Suppressor macrophage treated with lipopolysaccharide for 1 hour (primary cell): ENCODE results near the gene RGS3.

Experiments used
- DNase-seq, 3 donors: peaks; one replicate each; pipeline ENCODE4 v3.0.0-alpha.2; 2020 to 2022

Gene RGS3

DNA sequence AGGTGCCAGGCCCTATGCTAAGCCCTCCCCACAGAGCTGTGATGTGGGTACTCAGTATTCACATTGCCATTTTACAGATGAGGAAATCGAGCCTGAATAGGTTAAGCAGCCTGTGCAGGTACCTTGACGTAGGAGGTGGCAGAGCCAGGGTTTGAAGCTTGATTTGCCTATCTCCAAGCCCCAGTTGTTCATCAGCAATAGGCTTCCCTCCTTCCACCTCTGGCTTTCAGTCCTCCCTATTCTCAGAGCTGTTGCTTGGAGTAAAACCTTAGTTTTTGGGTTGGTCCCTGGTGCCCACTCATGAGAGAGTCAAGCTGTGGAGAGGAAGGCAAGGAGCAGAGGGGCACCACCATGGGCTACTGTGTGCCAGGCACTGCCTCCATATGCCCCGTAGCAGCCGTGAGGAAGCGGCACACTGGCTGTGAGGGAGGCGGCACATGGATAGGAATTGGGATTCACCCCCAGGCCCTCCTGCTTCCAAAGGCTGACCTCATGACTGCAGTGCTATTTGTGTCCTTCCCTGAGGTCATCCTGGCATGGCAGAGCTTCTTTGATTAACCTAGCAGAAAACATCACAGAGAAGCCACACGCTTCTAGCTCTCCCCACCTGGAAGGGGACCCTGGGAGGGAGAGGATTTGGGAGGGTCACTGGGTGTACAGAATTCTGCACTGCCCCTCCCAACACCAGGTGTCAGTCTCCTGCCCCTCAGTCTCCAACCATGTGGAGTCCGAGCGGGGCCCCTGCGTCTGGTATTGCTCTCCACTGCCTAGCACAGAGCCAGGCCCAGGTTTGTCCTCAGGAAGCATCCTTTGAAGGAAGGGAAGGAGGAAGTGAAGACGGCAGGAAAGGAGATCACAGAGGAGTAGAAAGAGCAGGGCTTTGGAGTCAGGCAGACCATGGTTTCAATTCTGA lies 109.8 kb downstream of the RGS3 start:
- no peak for DNase-seq

- no peak for DNase-seq
Observed at GRCh38 chr9:113573959-113574352, 110.4 kb downstream of the RGS3 start.

DNA sequence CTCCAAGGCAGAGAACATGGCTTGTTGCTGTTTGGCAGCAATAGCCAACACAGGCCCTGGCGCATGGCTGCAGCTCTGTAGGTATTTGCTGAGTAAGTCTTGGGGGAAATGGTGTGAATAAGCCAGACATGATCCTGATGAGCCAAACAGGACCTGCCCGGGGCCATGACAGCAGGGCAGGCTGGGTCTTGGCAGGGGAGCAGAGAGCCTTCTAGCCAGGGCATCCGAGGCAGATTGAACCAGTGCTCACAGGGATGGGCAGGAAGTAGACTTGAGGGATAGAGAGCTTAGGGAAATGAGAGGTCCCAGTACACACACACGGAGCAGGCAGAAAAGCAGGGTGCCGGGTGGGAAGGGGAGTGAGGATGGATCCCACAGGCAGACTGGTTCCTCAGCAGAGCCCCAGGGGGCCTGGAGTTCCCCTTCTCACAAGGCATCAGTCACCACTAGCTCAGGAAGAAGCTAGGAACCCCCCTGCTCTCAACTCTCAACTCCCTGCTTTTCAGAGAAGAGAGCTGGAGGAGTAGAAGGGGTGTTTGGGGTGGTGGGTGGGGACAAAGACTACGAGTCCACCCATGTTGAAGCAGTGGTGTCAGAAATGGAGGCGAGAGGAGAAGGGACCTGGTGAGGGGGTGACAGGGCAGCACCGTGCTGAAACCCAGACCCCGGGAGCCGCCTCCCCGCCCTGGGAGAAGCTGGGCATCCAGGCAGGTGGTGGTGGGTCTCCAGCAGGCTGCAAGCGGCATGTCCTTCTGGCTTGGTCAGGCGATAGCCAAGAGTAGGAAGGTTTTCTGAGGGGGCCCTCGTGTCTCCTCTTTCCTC lies 111.1 kb downstream of the RGS3 start:
- peak in 1 of 3 donors; percentile 40 for DNase-seq

- DNase-seq: no peak
Observed at GRCh38 chr9:113577525-113578261, 114.2 kb downstream of the RGS3 start.

DNA sequence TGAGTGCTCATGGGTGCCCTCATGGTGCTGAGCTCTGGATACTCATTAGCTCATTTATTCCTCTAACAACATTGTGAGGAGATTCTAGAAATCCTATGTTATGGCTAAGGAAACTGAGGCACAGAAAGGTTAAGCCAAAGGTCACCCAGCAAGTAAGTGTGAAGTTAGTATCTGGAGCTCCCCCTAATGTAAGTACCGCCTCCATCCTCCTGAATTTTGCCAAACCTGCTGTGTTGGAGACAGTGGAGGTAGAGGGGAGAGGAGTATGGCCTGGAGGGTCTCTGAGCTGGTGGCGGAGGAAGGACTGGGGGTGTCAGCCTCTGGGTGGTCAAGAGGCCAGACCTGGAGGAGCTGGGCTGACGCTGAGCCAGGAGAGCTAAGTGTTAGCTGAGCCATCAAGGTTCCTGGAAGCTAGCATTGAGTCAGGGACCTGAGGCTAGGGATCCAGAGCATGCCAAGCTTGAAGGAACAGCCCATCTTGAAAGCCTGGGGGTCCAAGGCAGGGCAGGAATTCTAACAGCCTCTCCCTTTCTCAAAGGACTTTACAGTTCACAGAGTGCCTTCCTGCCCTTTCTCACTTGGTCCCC lies 114.8 kb downstream of the RGS3 start:
- DNase-seq: no peak

DNA sequence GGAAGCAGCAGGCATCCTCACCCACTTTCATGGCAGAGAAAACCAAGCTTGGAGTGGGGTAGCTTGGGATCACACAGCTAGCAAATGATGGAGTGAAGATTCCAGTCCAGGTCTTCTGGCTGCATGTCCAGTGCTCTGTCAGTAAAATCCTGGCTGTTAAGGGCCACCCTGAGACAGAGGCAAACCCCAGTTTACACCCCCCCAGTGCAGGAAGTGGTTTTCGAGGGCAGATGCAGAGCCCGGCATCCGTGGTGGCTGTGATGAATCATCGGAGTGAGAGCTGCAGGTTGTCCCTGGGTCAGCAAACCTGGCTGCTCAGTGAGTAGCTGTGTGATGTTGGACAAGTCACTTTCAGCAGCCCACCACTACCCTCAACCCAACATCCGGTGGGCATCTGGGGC lies 115.4 kb downstream of the RGS3 start:
- peak; percentile 72 to 78 (median 78) for DNase-seq

DNA sequence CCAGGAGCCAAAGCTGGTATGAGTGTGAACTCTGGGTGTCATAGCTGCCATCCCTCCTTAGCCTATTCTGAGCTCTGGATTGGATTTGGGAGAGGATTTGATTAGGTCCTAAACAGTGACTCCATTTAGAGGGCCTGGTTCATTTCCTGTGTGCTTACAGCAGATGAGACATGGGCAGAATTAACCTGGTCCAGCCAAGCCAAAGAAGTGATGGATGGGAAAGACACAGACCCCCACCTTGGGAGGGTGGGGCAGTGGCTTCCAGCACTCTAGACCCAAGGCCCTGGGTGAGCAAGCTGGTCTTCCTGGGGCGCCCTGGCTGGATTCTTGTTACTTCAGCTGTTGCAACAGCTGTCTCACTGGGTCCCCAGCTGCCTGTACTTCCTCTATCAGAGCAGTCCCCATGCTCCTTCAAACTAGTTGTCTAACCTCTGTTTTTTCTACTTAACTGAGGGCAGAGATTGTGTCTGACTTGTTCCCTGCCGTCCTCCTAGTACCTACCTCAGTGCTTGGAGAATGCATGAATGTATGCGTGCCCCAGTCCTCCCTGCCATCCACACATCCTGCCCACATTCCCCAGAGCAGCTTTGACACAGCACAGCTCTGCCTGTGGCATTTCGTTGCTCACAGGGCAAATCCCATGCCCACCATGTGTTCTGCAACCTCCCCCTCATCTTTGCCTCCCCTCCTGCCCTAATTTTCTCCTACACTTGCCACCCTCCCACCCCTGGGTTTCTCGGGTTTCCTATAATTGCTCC lies 115.9 kb downstream of the RGS3 start:
- peak; percentile 83 to 87 (median 85) for DNase-seq

GRCh38 chr9:113580041-113580953 lies 116.8 kb downstream of the RGS3 start:
- peak; percentile 94 to 95 (median 94) for DNase-seq

DNA sequence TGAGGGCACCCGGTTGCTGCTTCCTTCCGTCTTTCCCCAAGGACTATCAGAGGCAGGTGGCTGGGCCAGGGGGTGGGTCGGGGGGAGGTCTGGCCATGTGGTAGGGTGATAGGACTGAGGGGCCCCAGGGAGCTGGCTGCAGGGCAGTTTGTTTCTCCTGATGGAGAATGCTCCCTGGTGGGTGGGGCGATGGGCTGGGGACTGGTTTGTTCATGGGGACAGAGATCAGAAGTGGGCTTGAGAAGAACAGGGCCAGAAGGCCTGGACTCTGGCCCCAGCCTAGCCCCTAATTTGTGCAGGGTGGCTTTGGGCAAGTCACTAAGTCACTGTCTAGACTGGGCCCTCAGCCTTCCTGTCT lies 117.4 kb downstream of the RGS3 start:
- DNase-seq: no peak

GRCh38 chr9:113581865-113582697 lies 118.6 kb downstream of the RGS3 start:
- DNase-seq: peak; percentile 74 to 92 (median 90)

GRCh38 chr9:113582698-113583200 lies 119.2 kb downstream of the RGS3 start:
- DNase-seq: no peak

GRCh38 chr9:113583511-113584427 lies 120.2 kb downstream of the RGS3 start:
- DNase-seq: no peak

GRCh38 chr9:113584428-113585084 lies 121.0 kb downstream of the RGS3 start:
- DNase-seq: no peak

GRCh38 chr9:113585085-113585442 lies 121.5 kb downstream of the RGS3 start:
- DNase-seq: no peak

DNA sequence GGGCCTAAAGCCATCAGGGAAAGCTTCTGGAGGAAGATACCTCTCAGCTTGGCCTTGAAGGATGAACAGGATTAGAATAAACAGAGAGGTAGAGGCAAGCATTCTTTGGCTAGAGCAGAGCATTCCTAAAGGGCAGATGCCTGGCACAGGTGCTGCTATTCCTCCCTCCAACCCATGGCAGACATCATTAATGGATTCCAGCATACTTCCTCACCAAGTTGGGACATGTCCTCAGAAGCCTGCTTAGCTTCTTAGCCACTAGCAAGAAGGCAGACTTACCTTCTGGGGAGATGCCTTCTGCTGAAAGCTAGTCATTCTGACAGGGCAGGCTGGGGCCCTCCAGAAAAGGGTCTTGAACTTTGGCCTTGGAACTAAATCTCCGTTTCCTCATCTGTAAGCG lies 122.0 kb downstream of the RGS3 start:
- DNase-seq: no peak

GRCh38 chr9:113587471-113588031 lies 124.0 kb downstream of the RGS3 start:
- DNase-seq: peak in 1 of 3 donors; percentile 32

DNA sequence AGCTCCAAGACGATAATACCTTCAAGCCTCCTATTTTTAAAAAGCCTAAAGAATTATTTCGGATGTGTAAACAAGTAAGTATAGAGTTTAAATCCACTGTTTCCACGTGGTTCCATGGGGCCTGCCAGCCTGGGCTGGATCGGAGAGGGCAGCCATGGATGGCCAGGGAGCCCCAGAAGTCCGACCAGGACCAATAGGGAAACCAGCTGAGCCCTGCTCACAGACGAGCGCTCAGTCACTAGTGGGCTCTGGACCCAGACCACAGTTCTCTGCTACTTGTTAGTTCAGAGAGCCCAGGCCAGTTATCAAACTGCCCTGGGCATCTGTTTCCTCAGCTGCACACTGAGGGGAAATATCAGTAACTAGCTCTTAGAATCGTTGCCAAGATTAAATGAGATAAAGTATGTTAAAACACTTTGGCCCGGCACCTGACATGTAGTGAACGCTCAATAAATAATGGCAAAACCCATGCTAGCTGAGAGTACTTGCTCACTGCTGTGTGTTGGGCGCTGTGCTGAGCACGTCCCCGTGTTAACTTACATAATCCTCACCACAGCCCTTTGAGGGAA lies 124.8 kb downstream of the RGS3 start:
- no peak for DNase-seq
